Osteoblast (primary cell): ENCODE results near the gene HKDC1. TPM values are rescaled to one million over a fixed set of nuclear protein-coding genes. Genes with fewer than 3 reads are reported as not detected.
"Not testable (repeated sequence)": the region's sequence is repeated elsewhere in the genome, so short reads cannot be mapped to it uniquely, and the experiment has no call there.

ENCODE experiments used
- DNase-seq: peaks from one replicate; pipeline ENCODE4 v3.0.0; 2011; ENCODE audit warnings: low spot score, mixed read lengths; ENCODE audit not compliant: insufficient read length; ENCODE audit errors: missing footprints
- H2AFZ ChIP-seq: 2 replicates; pipeline ENCODE4 v1.6.0; 2011; ENCODE audit warnings: mild to moderate bottlenecking, low read length
- H3K27ac ChIP-seq: 2 replicates; pipeline ENCODE4 v1.5.1; 2011; ENCODE audit warnings: mild to moderate bottlenecking, low read depth, low read length, moderate library complexity
- H3K27me3 ChIP-seq: 2 replicates; pipeline ENCODE4 v1.6.0; 2012; ENCODE audit warnings: mild to moderate bottlenecking, control low read depth, inconsistent platforms, low read length, moderate library complexity; ENCODE audit not compliant: insufficient read depth
- H3K36me3 ChIP-seq: 2 replicates; pipeline ENCODE4 v1.5.1; 2011; ENCODE audit warnings: mild to moderate bottlenecking, low read length, control low read depth, moderate library complexity; ENCODE audit not compliant: insufficient read depth
- H3K4me1 ChIP-seq: 2 replicates; pipeline ENCODE4 v1.5.1; 2011; ENCODE audit warnings: mild to moderate bottlenecking, low read length, control low read depth, moderate library complexity; ENCODE audit not compliant: insufficient read depth
- H3K4me2 ChIP-seq: 2 replicates; pipeline ENCODE4 v1.6.0; 2011; ENCODE audit warnings: mild to moderate bottlenecking, low read length; ENCODE audit not compliant: insufficient read depth
- H3K4me3 ChIP-seq: fragments of 200-600 bp; sonication (generic); 3 replicates; pipeline ENCODE4 v1.5.1; 2012; ENCODE audit warnings: mild to moderate bottlenecking, low read length, inconsistent platforms; ENCODE audit not compliant: insufficient read depth
- H3K79me2 ChIP-seq: 2 replicates; pipeline ENCODE4 v1.6.0; 2012; ENCODE audit warnings: mild to moderate bottlenecking, low read length, control low read depth, inconsistent platforms; ENCODE audit not compliant: insufficient read depth
- H3K9me3 ChIP-seq: 2 replicates; pipeline ENCODE4 v1.5.1; 2011; ENCODE audit warnings: low read depth, low read length, control low read depth
- H4K20me1 ChIP-seq: 2 replicates; pipeline ENCODE4 v1.6.0; 2012; ENCODE audit warnings: mild to moderate bottlenecking, low read length, control low read depth; ENCODE audit not compliant: insufficient read depth
- CTCF ChIP-seq: IDR thresholded peaks from 2 replicates; pipeline ENCODE4 v1.5.1; 2011; ENCODE audit warnings: mild to moderate bottlenecking, low read depth, low read length, moderate library complexity; ENCODE audit errors: extremely low read depth
- total RNA-seq: library from RNA; depleted of rRNA; stranded (reverse); fragments of >200 nt; gene quantifications from 2 replicates; pipeline ENCODE4 v1.2.3, GENCODE V29; 2012

HKDC1 gene, protein sequence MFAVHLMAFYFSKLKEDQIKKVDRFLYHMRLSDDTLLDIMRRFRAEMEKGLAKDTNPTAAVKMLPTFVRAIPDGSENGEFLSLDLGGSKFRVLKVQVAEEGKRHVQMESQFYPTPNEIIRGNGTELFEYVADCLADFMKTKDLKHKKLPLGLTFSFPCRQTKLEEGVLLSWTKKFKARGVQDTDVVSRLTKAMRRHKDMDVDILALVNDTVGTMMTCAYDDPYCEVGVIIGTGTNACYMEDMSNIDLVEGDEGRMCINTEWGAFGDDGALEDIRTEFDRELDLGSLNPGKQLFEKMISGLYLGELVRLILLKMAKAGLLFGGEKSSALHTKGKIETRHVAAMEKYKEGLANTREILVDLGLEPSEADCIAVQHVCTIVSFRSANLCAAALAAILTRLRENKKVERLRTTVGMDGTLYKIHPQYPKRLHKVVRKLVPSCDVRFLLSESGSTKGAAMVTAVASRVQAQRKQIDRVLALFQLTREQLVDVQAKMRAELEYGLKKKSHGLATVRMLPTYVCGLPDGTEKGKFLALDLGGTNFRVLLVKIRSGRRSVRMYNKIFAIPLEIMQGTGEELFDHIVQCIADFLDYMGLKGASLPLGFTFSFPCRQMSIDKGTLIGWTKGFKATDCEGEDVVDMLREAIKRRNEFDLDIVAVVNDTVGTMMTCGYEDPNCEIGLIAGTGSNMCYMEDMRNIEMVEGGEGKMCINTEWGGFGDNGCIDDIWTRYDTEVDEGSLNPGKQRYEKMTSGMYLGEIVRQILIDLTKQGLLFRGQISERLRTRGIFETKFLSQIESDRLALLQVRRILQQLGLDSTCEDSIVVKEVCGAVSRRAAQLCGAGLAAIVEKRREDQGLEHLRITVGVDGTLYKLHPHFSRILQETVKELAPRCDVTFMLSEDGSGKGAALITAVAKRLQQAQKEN
- total RNA-seq, result 0.29 and 2.9 TPM in 2 replicates

DNA sequence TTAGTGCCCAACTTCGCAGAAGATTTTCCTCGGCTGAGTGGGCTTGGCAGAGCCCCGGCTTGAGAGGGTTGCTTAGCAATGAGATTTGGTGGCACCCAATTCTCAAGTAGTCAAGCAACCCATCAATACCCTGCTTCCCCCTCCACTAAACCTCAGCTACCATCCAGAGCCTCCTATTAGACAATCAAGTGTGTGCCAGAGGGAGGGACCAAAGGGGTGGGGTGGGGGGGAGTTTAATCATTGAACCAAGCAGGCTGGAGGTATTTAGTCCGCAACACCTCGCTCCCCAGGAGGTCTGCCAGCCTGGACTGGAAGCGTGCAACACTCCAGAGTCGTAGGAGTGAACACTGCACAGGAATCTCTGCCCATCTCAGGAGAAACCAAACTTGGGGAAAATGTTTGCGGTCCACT, at the start of gene HKDC1:
Gene HKDC1, plus strand, starts transcription at position 292 of the 411 bp plus-strand sequence. Its CDS starts 104 bp downstream, at position 396.
- Histone ChIP-seq H3K4me3 (no peak within 1 kb of the TSS), H3K9me3 (no peaks in the 10 kb centered on the region), H3K36me3 (no peaks in the 10 kb centered on the region), H3K4me1 (peaks cover 14% of the 10 kb centered on the region), H2AFZ (no peak within 1 kb of the TSS), H3K79me2 (no peaks in the 10 kb centered on the region), H4K20me1 (no peaks in the 10 kb centered on the region), H3K27me3 (no peaks in the 10 kb centered on the region), H3K4me2 (no peak within 1 kb of the TSS), H3K27ac (no peak within 1 kb of the TSS)
- peak; percentile 39 for DNase-seq
- TF ChIP-seq CTCF, result no peak

DNA sequence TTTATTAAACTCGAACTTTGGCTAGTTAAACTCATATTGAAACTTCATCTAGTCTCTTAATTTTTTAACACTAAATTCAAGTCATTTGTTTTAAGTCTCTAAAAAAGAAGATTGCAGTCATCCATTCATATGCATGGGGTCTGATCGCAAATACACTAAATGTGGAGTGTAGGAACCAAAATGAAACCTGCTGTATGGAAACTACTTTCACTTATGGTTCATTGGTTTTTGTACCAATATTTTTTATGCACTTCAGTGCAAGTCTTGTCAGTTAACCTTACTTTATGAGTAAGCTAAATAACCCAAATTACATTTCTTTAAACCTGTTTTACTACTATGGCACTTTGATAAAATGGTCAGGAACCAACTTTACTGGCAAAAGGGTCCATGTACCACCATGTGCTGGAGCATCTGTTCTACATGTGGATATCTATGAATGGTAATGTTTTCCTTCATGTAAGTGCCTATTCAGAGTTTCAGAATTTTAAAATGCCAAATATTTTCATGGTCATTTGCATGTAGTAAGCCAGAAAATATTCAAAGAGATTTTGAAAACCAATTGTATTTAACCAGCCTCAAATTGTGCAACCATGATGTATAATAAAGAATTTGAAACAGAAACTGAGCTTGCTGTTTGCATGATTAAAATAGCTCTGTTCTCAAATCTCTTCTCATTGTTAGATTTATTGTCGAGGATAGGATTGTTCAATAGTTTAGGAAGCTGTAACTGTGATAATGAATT, 47.7 kb upstream of the HKDC1 start:
- no peak overlapping the region for H3K4me2 ChIP-seq
- no peaks in the 10 kb centered on the region for H4K20me1 ChIP-seq
- no peak for DNase-seq
- H3K4me3 ChIP-seq, result no peak overlapping the region
- no peak overlapping the region for H3K27ac ChIP-seq
- no peaks in the 10 kb centered on the region for H3K27me3 ChIP-seq
- TF ChIP-seq CTCF, result no peak
- H3K79me2 ChIP-seq, result peaks cover 2% of the 10 kb centered on the region
- no peaks in the 10 kb centered on the region for H3K4me1 ChIP-seq
- H2AFZ ChIP-seq, result no peak overlapping the region
- peaks cover 21% of the 10 kb centered on the region for H3K36me3 ChIP-seq
- H3K9me3 ChIP-seq, result no peaks in the 10 kb centered on the region

DNA sequence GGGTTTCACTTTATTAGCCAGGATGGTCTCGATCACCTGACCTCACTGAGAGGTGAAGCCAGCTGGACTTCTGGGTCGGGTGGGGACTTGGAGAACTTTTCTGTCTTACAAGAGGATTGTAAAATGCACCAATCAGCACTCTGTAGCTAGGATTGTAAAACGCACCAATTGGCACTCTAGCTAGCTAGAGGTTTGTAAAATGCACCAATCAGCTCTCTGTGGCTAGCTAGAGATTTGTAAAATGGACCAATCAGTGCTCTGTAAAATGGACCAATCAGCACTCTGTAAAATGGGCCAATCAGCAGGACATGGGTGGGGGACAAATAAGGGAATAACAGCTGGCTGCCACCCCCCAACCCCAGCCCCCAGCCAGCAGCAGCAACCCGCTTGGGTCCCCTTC, 44.8 kb upstream of the HKDC1 start:
- not testable (repeated sequence) for H3K36me3 ChIP-seq, H3K79me2 ChIP-seq, H4K20me1 ChIP-seq, H3K9me3 ChIP-seq, H3K4me3 ChIP-seq, H2AFZ ChIP-seq, DNase-seq, H3K27me3 ChIP-seq, H3K4me2 ChIP-seq, H3K4me1 ChIP-seq, H3K27ac ChIP-seq

- Histone ChIP-seq H3K27ac (no peak overlapping the region), H3K9me3 (no peaks in the 10 kb centered on the region), H3K4me1 (peaks cover 19% of the 10 kb centered on the region), H4K20me1 (no peaks in the 10 kb centered on the region), H3K36me3 (no peaks in the 10 kb centered on the region), H3K27me3 (no peaks in the 10 kb centered on the region), H2AFZ (no peak overlapping the region), H3K79me2 (peaks cover 19% of the 10 kb centered on the region), H3K4me3 (no peak overlapping the region), H3K4me2 (no peak overlapping the region)
- no peak for DNase-seq
- no peak for TF ChIP-seq CTCF
These were observed 43.3 kb upstream of the HKDC1 start for GRCh38 chr10:69176823-69177222.
